Measurements from ENCODE around the gene NFYA.
"Not testable (repeated sequence)": the region's sequence is repeated elsewhere in the genome, so short reads cannot be mapped to it uniquely, and the experiment has no call there.

NFYA gene

DNA sequence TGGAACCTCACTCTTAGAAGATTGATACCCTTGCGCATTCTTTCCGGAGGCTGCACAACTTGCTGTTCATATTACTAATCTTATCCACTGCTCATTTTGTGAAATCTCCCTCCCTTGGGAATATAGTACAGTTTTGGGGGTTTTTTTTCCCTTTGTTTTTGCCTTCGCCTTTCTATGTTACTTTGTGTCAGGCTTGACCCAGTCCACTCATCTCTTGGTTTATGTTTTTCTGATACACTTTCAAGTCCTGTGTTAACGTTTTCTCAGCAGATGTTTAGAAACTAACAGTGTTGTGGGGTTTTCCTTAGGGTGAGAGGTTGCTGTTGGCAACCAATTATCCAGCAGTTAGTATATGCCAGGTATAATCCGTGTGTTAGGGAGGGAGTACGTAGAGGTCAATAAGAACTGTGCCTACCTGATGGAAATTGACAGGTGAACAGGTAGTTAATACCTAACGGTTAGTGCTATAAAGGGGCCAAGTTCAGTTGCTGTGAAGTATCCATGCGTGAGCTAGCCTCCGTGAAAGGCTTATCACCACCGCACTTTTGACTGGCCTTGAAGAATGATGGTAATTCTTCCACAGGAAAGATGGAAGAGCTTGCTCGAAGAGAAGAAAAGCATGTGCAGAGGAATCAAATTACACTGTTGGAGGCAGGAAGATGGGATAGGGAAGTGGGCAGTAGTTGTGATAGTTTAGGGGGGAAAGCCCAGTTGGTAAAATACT is 1.4 kb downstream of the NFYA start:
- peak in 1 of 2 donors; percentile 22 for DNase-seq

DNA sequence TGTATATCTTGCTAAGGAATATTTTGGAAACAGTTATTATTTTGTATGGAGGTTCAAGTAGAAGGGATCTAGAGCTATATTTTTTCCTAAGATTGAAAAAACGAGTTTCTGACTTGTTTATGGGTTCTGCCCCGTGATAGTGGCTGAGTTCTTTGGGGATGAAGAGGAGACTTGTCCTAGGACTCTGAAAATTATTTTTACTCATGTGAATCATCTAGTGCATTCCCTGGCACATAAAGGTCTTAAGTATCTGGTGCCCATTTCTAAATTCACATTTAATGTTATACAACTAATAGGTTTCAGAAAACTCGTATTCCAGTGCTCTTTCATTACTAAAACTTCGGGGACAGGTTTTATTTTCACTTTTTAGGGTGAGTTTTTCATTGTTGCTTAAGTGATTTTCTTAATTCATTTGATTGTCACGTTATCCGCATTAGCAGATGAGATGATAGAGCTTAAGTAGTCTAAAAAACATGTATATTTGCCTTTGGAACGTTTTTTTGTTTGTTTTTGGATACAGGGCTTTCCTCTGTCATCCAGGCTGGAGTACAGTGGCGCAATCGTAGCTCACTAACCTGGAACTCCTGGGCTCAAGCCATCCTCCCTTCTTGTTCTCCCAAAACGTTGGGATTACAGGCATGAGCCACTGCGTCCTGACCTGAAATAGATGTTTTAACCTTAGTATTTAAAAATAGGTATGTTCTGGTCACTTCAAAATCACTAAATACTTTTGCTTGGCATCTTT is 2.1 kb downstream of the NFYA start:
- DNase-seq, result no peak

GRCh38 chr6:41075651-41076626 is 3.2 kb downstream of the NFYA start:
- no peak for DNase-seq

DNA sequence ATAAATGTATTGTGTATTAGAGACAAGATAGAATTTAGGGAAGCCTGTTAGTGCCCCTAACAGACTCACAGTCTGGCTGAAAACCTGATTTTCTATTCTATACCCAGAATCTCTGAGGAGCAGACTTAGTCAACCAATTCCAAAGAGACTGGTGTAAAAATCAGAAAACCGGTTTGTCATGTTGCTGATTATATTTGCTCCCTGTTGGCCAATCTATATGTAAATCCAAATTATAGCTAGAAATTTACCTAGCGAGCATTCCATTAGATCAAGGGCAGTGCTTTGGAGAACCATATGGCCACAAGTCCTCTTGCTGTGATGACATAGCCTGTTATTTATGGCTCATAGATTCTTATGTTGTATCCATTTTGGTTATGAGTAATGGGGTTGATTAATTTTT is 4.8 kb downstream of the NFYA start:
- no peak for DNase-seq

GRCh38 chr6:41078101-41078500 is 5.3 kb downstream of the NFYA start:
- DNase-seq, result no peak

DNA sequence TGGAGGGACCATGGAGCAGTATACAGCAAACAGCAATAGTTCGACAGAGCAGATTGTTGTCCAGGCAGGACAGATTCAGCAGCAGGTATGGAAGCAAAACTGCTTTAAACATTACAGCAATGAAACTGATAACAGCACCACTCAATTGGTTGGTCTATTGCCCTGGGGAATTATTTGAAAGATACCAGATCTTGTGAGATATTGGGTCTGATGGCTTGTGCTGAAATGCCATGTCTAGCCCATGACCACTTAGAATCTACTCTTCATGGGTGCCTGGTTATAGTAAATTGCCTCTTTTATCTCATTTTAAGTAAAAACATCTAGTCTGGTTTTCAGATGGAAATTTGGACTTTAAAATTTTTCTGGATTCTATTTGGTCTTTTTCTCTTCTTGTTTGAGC is 6.3 kb downstream of the NFYA start:
- DNase-seq, result no peak

DNA sequence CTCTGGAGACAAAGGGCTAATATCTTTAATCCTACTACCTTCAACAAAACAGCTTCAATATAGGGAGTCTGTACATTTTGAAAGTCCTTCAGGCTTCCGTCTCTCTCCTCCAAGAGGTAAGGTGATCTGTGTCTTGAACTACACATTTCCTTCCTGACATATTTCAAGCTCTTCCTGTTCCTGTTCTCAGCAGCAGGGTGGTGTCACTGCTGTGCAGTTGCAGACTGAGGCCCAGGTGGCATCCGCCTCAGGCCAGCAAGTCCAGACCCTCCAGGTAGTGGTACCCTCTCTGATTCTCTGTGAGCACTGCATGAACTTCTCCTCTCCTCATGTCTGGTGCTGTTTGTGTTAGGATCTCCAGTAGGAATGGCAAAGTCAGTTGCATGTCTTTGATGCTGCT is 7.8 kb downstream of the NFYA start:
- no peak for DNase-seq

DNA sequence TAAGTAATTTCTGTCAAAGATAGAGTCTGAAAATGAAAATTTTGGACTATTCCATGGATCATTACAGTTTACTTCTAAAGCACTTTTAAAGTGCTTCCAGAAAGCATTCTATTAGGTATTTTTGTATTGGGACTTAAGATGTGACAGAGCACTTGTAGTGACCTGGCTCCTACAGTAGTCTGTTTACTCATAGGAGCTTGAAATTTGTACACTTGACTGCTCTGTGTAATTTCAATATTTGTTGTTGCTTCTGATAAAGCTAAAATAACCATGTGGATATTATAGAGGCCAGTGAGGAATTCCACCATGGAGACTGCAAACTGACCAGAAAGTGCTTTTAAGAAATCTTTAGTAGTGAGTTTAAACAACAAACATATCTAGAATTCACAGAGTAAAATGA is 10.3 kb downstream of the NFYA start:
- DNase-seq, result no peak

DNA sequence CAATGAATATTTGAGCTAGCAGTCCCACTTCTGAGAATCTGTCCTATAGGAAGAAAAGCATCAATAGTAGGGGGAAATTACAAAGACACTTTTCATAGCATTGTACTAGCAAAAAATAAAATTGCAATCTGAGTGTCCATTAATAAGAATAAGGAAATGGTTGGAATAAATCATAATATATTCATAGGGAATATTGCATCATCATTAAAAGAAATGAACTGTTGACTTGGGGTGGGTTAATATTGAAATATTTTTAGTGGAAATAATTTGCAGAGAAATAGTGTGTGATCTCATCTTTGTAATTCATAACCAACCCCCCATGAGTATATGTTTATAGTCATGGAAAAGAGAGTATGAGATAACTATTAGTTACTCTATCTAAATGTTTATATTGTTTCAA is 12.4 kb downstream of the NFYA start:
- DNase-seq, result no peak

GRCh38 chr6:41088451-41088850 is 15.7 kb downstream of the NFYA start:
- no peak for DNase-seq

GRCh38 chr6:41090841-41091761 is 18.3 kb downstream of the NFYA start:
- DNase-seq, result no peak

- DNase-seq, result peak in 1 of 2 donors; percentile 20
Measured at GRCh38 chr6:41092421-41093140, 19.8 kb downstream of the NFYA start.

DNA sequence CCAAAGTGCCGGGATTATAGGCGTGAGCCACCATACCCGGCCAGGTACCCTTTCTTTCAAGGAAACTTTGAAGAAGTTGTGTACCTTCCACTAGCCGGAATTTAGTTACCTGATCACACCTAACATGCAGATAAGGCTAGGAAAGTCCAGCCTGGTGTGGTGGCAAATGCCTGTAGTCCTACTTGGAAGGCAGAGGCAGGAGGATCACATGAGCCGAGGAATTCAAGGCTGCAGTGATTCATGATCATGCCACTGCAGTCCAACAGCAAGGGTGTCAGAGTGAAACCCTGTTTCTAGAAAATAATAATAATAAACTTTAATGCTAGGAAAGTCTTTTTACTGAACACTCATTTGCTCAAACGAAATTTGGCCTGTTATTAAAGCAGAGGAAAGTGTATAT is 21.0 kb downstream of the NFYA start:
- DNase-seq, result no peak

DNA sequence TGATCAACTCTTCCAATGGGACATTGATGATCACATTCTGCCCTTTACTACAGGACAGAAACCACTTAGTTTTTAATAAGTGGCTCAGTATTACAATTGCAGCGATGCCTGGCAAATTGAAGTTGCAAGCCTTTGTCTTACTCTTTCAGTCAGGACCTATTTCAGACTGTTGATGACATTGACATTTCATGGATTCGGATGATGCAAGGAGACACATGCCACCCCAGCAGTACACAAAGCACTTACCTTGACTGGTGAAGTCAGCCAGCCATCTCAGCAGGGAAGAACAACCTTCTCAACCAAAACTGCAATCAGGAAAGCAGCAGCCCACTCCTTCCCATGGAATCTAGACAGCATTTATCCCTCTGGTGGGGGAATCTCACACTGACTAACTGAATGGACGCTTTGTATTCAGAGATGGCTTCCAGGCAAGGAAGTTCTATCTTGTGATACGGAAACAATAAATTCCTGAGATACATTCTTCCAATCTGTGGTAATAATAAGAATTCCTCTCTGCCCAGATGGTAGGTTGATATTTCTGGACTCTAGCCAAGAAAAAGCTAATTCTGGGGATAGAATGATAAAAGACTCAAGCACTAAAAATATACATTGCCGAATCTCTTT is 24.8 kb downstream of the NFYA start:
- DNase-seq, result peak in 1 of 2 donors; percentile 3

DNA sequence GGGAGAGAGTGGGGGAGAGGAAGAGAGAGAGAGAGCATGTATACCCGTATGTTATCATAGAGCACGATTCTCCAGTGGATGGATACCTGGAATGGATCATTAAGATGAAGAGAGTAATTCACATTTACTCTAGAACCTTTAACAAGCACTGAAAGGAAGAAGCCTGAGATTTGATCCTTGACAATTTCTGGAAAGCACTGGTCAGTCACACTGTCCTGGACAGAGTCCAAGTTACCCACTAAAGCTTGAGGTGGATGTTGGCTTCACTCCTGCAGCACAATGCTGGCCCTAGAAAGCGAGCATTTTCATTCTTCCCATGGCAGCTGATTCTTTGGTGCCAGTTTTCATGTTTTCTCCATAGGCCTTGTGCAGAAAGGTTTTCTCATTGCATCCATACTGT is 25.6 kb downstream of the NFYA start:
- DNase-seq, result no peak

GRCh38 chr6:41100871-41101287 is 28.1 kb downstream of the NFYA start:
- no peak for DNase-seq

- no peak for DNase-seq
Measured at GRCh38 chr6:41103847-41104246, 31.1 kb downstream of the NFYA start.

GRCh38 chr6:41111017-41111416 is 38.2 kb downstream of the NFYA start:
- no peak for DNase-seq

DNA sequence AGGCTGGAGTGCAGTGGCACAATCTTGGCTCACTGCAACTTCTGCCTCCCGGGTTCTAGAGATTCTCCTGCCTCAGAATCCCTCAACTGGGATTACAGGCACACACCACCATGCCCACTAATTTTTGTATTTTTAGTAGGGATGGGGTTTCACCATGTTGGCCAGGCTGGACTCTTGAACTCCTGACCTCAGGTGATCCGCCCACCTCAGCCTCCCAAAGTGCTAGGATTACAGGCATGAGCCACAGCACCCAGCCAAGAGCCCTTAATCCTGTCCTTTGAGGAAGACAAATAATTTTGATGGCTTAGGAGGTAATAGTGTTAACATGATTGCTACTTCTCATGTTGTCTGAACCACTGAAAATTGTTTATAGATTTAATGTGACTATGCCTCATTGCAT is 42.3 kb downstream of the NFYA start:
- not testable (repeated sequence) for DNase-seq

DNA sequence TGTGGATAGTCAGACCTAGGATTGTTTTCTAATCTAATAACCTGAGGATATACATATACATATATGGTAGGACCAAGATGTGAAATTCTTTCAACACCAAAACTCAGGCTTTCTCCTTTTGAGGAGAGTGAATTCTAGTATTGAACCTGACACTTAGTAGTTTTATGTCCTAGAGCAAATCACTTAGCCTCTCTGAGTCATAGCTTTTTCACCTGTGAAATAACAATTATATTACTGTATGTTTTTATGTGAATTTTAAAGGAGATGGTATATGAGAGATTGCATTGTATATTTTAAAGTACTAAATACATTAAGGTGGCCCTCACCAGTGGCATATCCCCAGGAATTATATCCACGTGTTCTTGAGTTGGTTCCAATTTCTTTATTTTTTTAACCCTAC is 46.7 kb downstream of the NFYA start:
- no peak for DNase-seq

GRCh38 chr6:41120058-41120457 is 47.3 kb downstream of the NFYA start:
- no peak for DNase-seq

Measured in hippocampal formation (tissue), 2 donors.